K562 (cell line): ENCODE measurements around the gene FHIT. TPM values are rescaled to one million over a fixed set of nuclear protein-coding genes. Genes with fewer than 3 reads are reported as not detected.

ENCODE experiments used
- BRF1 ChIP-seq: IDR thresholded peaks from 3 replicates; pipeline ENCODE4 v1.6.1; 2011; ENCODE audit warnings: borderline replicate concordance, mild to moderate bottlenecking; ENCODE audit not compliant: insufficient read length; ENCODE audit errors: extremely low read depth
- PKNOX1 ChIP-seq: fragments of 450-650 bp; IDR thresholded peaks from 2 replicates; pipeline ENCODE4 v1.6.1; 2016
- PRMT5 ChIP-seq: sonication (generic); formaldehyde crosslinking; IDR thresholded peaks from 2 replicates; pipeline ENCODE4 v1.5.0; 2020; ENCODE audit warnings: missing genetic modification reagents
- RAD21 ChIP-seq, 2 experiments: fragments of 250-450 bp in 1 of 2; fragments of 450-650 bp in 1 of 2; sonication (Bioruptor Pico) in 1 of 2; formaldehyde crosslinking in 1 of 2; IDR thresholded peaks in 1 of 2; conservative IDR thresholded peaks in 1 of 2; 2 replicates each; pipeline versions ENCODE4 v1.4.0 to v1.8.0; 2020 to 2022; ENCODE audit warnings: mild to moderate bottlenecking in 2 of 2, moderate library complexity in 1 of 2
- SAFB2 ChIP-seq: fragments of 200-400 bp; formaldehyde crosslinking; IDR thresholded peaks from 2 replicates; pipeline ENCODE4 v1.6.1; 2018; ENCODE audit warnings: borderline replicate concordance, low read length, low read depth, moderate library complexity; ENCODE audit not compliant: severe bottlenecking
- SP1 ChIP-seq: sonication (generic); formaldehyde crosslinking; IDR thresholded peaks from 2 replicates; pipeline ENCODE4 v1.8.1; 2022; ENCODE audit warnings: mild to moderate bottlenecking, missing genetic modification reagents
- TEAD2 ChIP-seq: fragments of 450-650 bp; IDR thresholded peaks from 2 replicates; pipeline ENCODE4 v1.6.1; 2016; ENCODE audit warnings: missing genetic modification characterization, control low read depth, missing compliant biosample characterization
- THRAP3 ChIP-seq: fragments of 450-650 bp; IDR thresholded peaks from 2 replicates; pipeline ENCODE4 v1.6.1; 2016; ENCODE audit warnings: mild to moderate bottlenecking, inconsistent platforms, borderline replicate concordance
- ZMIZ1 ChIP-seq, 2 experiments: fragments of 150-350 bp in 1 of 2; IDR thresholded peaks; 2 replicates each; pipeline ENCODE4 v1.6.1; 2012 to 2016; ENCODE audit warnings: low read depth in 2 of 2, low read length in 2 of 2, mild to moderate bottlenecking in 1 of 2, moderate library complexity in 1 of 2
- polyA plus RNA-seq, 8 experiments: library from polyadenylated mRNA; depleted of rRNA in 4 of 8; stranded (reverse) in 5 of 8; unstranded in 3 of 8; fragments of >200 nt; fragmentation: Nextera tagmentation in 2 of 8; fragmentation: Illumina TruSeq in 1 of 8; extraction: Ambion mirVana in 2 of 8; extraction: Trizol in 1 of 8; gene quantifications; 2 replicates each; pipeline versions ENCODE4 v1.2.1 to v1.2.3, GENCODE V29; 2011 to 2014; ENCODE audit warnings: inconsistent platforms in 1 of 8, missing spikeins in 1 of 8
- total RNA-seq, 7 experiments: library from RNA; depleted of rRNA in 6 of 7; stranded (reverse); fragments of >200 nt in 6 of 7; fragmentation: Illumina TruSeq in 2 of 7; extraction: Trizol in 2 of 7; gene quantifications; 2 replicates each; pipeline versions ENCODE4 v1.2.1 to v1.2.3, GENCODE V29; 2011 to 2021; ENCODE audit warnings: low replicate concordance in 1 of 7
- TF ChIP-seq, protein P1 (sequence below): fragments of 450-650 bp; formaldehyde crosslinking; IDR thresholded peaks from 2 replicates; pipeline ENCODE4 v1.4.0; 2020; ENCODE audit warnings: mild to moderate bottlenecking, mixed read lengths
- TF ChIP-seq, protein P2 (sequence below): sonication (generic); formaldehyde crosslinking; IDR thresholded peaks from 2 replicates; pipeline ENCODE4 v1.8.1; 2023; ENCODE audit warnings: mild to moderate bottlenecking, missing genetic modification reagents, moderate library complexity
- TF ChIP-seq, protein P3 (sequence below): fragments of 450-650 bp; formaldehyde crosslinking; conservative IDR thresholded peaks from 2 replicates; pipeline ENCODE4 v1.4.0; 2022; ENCODE audit warnings: mild to moderate bottlenecking, missing genetic modification characterization

Gene FHIT
- total and polyA plus RNA-seq, 9 of the 15 experiments (the other 6 are each of a cell fraction or from before 2014, with no cell fraction given): 1.7 to 9.1 (median 4.3) TPM

DNA sequence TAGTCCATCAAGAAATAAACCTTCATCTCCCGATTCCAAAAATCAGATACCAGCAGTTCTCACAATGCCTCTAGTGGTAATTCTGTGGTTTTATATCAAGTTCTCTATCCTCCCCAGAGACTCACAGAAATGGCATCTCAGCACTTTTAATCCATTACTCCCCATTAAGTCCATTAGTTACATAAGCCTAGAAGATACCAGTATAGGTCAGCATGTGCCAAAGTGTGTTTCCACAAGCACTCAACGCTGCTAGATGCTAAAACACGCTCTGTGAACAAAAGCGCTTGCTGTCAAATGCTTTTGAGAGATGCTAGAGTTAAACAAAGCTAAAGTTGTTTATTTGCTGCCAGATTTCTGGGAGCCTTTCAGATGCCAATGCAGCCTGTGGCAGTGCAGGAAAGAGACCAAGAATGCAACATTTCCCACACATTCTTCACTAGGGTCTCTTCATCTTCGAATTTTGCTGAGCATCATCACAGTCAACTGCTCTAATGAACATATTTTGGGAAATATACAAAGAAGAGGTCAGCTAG, 1282.7 kb downstream of the FHIT start (continued):
- TF ChIP-seq ZMIZ1 (IDR thresholded peaks at IDR 0.05; ENCODE audit: low read depth in 2 of 2, low read length in 2 of 2) (no peak), RAD21 (CRISPR knock-in tag; conservative IDR thresholded peaks at IDR 0.05 in 1 of 2, IDR thresholded peaks at IDR 0.05 in 1 of 2) (no peak), BRF1 (no peak), SAFB2 (no peak), PRMT5 (CRISPR knock-in tag) (no peak), PKNOX1 (no peak), TEAD2 (no peak), THRAP3 (no peak), SP1 (CRISPR knock-in tag) (no peak)
- TF ChIP-seq, protein P1, sequence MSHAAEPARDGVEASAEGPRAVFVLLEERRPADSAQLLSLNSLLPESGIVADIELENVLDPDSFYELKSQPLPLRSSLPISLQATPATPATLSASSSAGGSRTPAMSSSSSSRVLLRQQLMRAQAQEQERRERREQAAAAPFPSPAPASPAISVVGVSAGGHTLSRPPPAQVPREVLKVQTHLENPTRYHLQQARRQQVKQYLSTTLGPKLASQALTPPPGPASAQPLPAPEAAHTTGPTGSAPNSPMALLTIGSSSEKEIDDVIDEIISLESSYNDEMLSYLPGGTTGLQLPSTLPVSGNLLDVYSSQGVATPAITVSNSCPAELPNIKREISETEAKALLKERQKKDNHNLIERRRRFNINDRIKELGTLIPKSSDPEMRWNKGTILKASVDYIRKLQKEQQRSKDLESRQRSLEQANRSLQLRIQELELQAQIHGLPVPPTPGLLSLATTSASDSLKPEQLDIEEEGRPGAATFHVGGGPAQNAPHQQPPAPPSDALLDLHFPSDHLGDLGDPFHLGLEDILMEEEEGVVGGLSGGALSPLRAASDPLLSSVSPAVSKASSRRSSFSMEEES (CRISPR knock-in tag): no peak
- TF ChIP-seq, protein P2, sequence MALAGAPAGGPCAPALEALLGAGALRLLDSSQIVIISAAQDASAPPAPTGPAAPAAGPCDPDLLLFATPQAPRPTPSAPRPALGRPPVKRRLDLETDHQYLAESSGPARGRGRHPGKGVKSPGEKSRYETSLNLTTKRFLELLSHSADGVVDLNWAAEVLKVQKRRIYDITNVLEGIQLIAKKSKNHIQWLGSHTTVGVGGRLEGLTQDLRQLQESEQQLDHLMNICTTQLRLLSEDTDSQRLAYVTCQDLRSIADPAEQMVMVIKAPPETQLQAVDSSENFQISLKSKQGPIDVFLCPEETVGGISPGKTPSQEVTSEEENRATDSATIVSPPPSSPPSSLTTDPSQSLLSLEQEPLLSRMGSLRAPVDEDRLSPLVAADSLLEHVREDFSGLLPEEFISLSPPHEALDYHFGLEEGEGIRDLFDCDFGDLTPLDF (CRISPR knock-in tag): no peak
- TF ChIP-seq, protein P3, sequence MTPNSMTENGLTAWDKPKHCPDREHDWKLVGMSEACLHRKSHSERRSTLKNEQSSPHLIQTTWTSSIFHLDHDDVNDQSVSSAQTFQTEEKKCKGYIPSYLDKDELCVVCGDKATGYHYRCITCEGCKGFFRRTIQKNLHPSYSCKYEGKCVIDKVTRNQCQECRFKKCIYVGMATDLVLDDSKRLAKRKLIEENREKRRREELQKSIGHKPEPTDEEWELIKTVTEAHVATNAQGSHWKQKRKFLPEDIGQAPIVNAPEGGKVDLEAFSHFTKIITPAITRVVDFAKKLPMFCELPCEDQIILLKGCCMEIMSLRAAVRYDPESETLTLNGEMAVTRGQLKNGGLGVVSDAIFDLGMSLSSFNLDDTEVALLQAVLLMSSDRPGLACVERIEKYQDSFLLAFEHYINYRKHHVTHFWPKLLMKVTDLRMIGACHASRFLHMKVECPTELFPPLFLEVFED (CRISPR knock-in tag): no peak
